Upper lobe of right lung (tissue), 1 donor: ENCODE measurements around the gene LDHA. TPM values are rescaled to one million over a fixed set of nuclear protein-coding genes. Genes with fewer than 3 reads are reported as not detected.
A peak's percentile ranks its signal among the peaks of the same experiment; 100 is the strongest.
"Not testable (repeated sequence)": the region's sequence is repeated elsewhere in the genome, so short reads cannot be mapped to it uniquely, and the experiment has no call there.

Experiments
- ATAC-seq: fragments of 200-7000 bp; cut with Tn5 transposase; one replicate; pipeline ENCODE4 v1.9.1; 2020; ENCODE audit warnings: mild to moderate bottlenecking, moderate library complexity
- DNase-seq: peaks from one replicate; pipeline ENCODE4 v3.0.0-alpha.2; 2020
- H3K27ac ChIP-seq: fragments of 200-600 bp; one replicate; pipeline ENCODE4 v1.8.0; 2022
- H3K27me3 ChIP-seq: fragments of 200-600 bp; one replicate; pipeline ENCODE4 v1.8.0; 2022; ENCODE audit warnings: mild to moderate bottlenecking
- H3K36me3 ChIP-seq: fragments of 200-600 bp; one replicate; pipeline ENCODE4 v1.8.0; 2022
- H3K4me1 ChIP-seq: fragments of 200-600 bp; one replicate; pipeline ENCODE4 v1.8.0; 2022
- H3K4me3 ChIP-seq: fragments of 200-600 bp; one replicate; pipeline ENCODE4 v1.8.0; 2022; ENCODE audit warnings: mild to moderate bottlenecking
- H3K9me3 ChIP-seq: fragments of 200-600 bp; one replicate; pipeline ENCODE4 v1.8.0; 2022
- CTCF ChIP-seq: fragments of 200-600 bp; IDR thresholded peaks from one replicate; pipeline ENCODE4 v1.8.0; 2022; ENCODE audit warnings: antibody characterized with exemption
- intact Hi-C: fragments of 100-400 bp; cut with DNase I; formaldehyde crosslinking; loops from one replicate; pipeline ENCODE4 v1.11.0; 2022
- total RNA-seq: library from RNA; stranded (reverse); fragmentation: NEBNext Ultra II Directional; extraction: Animal tissue kit (Norgen Biotek cat#: 25700); gene quantifications from one replicate; pipeline ENCODE4 v1.2.1, GENCODE V29; 2021
- donor health status: DM: no; HTN: yes; CAD: no; lungs with severe emphysema.

The LDHA gene
- total RNA-seq, 1 donor from 2014 or later, result 231 TPM

GRCh38 chr11:18394928-18395734 lies 768 bp downstream of the LDHA start:
- Histone ChIP-seq H3K27ac (peak overlapping the region; percentile 90), H3K9me3 (no peaks in the 10 kb centered on the region), H3K4me1 (peaks cover 14% of the 10 kb centered on the region), H3K4me3 (peak overlapping the region; percentile 88), H3K36me3 (peaks cover 38% of the 10 kb centered on the region), H3K27me3 (no peaks in the 10 kb centered on the region)
- DNase-seq (no peak), ATAC-seq (no peak)
- no peak for TF ChIP-seq CTCF
- intact Hi-C loops, result no loop called here

DNA sequence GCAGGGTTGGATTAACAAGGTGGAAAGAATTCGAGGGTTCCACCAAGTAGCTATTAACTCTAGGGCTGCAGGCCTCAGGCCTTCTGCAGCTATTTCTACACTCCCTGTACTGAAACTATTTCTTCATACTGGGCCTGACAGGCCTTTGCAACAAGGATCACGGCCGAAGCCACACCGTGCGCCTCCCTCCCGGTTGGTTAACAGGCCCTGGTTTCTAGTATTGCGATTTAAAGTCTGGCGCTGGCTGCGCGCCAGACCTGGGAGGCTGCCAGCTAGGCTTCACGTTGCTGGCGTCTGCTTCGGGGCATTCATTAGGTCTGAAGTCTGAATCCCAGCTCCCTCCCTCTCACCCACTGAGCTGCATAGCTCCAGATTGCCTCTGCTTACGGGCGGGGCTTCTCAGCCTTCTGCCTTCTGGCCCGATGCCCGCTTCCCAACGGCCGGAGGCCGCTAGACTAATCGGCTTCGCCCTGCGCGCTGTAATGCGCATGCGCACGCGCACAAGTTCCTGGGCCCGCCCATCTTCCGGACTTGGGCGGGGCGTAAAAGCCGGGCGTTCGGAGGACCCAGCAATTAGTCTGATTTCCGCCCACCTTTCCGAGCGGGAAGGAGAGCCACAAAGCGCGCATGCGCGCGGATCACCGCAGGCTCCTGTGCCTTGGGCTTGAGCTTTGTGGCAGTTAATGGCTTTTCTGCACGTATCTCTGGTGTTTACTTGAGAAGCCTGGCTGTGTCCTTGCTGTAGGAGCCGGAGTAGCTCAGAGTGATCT lies 1.6 kb downstream of the LDHA start:
- no peaks in the 10 kb centered on the region for H3K27me3 ChIP-seq
- intact Hi-C loops, result no loop called here
- H3K4me3 ChIP-seq, result peak overlapping the region; percentile 88
- peaks cover 45% of the 10 kb centered on the region for H3K36me3 ChIP-seq
- DNase-seq (peak; percentile 99), ATAC-seq (peak; percentile 90)
- no peak for TF ChIP-seq CTCF
- peak overlapping the region; percentile 90 for H3K27ac ChIP-seq
- peaks cover 14% of the 10 kb centered on the region for H3K4me1 ChIP-seq
- H3K9me3 ChIP-seq, result no peaks in the 10 kb centered on the region

GRCh38 chr11:18397921-18398320 lies 3.6 kb downstream of the LDHA start:
- no peaks in the 10 kb centered on the region for H3K9me3 ChIP-seq
- TF ChIP-seq CTCF, result no peak
- H3K36me3 ChIP-seq, result peaks cover 65% of the 10 kb centered on the region
- DNase-seq (no peak), ATAC-seq (no peak)
- no peaks in the 10 kb centered on the region for H3K27me3 ChIP-seq
- intact Hi-C loops, result no loop called here
- H3K4me1 ChIP-seq, result peaks cover 14% of the 10 kb centered on the region
- no peak overlapping the region for H3K4me3 ChIP-seq
- no peak overlapping the region for H3K27ac ChIP-seq

DNA sequence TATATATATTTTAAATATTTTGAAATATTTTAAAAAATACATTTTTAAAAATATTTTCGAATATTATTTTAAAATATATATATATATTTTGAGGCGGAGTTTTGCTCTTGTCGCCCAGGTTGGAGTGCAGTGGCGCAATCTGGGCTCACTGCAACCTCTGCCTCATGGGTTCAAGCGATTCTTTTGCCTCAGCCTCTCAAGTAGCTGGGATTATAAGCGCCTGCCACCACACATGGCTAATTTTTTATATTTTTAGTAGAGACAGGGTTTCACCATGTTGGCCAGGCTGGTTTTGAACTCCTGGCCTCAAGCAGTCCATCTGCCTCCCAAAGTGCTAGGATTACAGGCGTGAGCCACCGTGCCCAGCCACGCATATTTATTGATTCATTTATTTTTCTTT lies 6.7 kb downstream of the LDHA start:
- H3K4me1 ChIP-seq, H3K27ac ChIP-seq, ATAC-seq, DNase-seq, intact Hi-C loops, H3K4me3 ChIP-seq, H3K9me3 ChIP-seq, H3K27me3 ChIP-seq: not testable (repeated sequence)
- H3K36me3 ChIP-seq, result peaks cover 97% of the 10 kb centered on the region

GRCh38 chr11:18404062-18404461 lies 9.7 kb downstream of the LDHA start:
- Histone ChIP-seq H3K27me3 (no peaks in the 10 kb centered on the region), H3K36me3 (peaks cover 100% of the 10 kb centered on the region), H3K4me1 (no peaks in the 10 kb centered on the region), H3K4me3 (no peak overlapping the region), H3K27ac (no peak overlapping the region), H3K9me3 (no peaks in the 10 kb centered on the region)
- no peak for DNase-seq
- TF ChIP-seq CTCF, result no peak
- no peak for ATAC-seq
- intact Hi-C loops, result no loop called here

DNA sequence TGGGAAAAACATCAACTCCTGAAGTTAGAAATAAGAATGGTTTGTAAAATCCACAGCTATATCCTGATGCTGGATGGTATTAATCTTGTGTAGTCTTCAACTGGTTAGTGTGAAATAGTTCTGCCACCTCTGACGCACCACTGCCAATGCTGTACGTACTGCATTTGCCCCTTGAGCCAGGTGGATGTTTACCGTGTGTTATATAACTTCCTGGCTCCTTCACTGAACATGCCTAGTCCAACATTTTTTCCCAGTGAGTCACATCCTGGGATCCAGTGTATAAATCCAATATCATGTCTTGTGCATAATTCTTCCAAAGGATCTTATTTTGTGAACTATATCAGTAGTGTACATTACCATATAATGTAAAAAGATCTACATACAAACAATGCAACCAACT lies 13.0 kb downstream of the LDHA start:
- H3K27ac ChIP-seq, H3K27me3 ChIP-seq, H3K4me3 ChIP-seq, intact Hi-C loops, H3K9me3 ChIP-seq, H3K4me1 ChIP-seq, DNase-seq, ATAC-seq: not testable (repeated sequence)
- H3K36me3 ChIP-seq, result peaks cover 66% of the 10 kb centered on the region
